ENCODE results near the gene ZNF672. TPM values are rescaled to one million over a fixed set of nuclear protein-coding genes. Genes with fewer than 3 reads are reported as not detected.

ZNF672 gene
- total RNA-seq, 1 experiment from 2014 or later: 29.1 TPM

DNA sequence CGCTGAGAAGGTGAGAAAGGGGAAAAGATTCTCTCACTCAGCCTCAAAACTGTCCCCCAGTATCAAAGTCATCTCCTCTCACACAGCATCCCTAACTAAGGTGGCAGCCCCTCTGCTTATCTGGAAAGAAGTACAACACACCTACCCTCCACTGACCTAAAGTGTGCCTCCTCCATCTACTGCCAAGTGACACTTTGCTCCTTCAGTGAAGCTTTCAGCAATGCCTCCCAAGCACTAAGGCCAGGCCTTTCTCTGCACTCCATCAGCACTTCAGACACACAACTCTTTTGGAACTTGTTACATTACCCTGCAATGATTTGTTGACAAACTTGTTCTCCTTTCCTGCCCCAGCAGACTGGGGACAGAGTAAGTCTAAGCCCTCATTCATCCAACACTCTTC lies 13.7 kb upstream of the ZNF672 start:
- Mint-ChIP-seq H3K4me3 (ENCODE audit: unreplicated experiment) (no peak overlapping the region), H3K36me3 (ENCODE audit: insufficient read depth, unreplicated experiment) (peaks cover 14% of the 10 kb centered on the region), H3K4me1 (ENCODE audit: low read depth, unreplicated experiment) (peaks cover 19% of the 10 kb centered on the region), H3K27me3 (ENCODE audit: insufficient read depth, unreplicated experiment) (no peaks in the 10 kb centered on the region), H3K27ac (ENCODE audit: unreplicated experiment) (no peak overlapping the region), H3K9me3 (ENCODE audit: unreplicated experiment) (no peaks in the 10 kb centered on the region)
- H3K4me3 ChIP-seq (ENCODE audit: low read depth, low read length): no peak overlapping the region
- H3K9me3 ChIP-seq: no peaks in the 10 kb centered on the region
- no TSS peak for BruUV-seq (replicated peaks)
- peak in 1 of 2 experiments; percentile 7 for DNase-seq
- TF ChIP-seq, protein P1, sequence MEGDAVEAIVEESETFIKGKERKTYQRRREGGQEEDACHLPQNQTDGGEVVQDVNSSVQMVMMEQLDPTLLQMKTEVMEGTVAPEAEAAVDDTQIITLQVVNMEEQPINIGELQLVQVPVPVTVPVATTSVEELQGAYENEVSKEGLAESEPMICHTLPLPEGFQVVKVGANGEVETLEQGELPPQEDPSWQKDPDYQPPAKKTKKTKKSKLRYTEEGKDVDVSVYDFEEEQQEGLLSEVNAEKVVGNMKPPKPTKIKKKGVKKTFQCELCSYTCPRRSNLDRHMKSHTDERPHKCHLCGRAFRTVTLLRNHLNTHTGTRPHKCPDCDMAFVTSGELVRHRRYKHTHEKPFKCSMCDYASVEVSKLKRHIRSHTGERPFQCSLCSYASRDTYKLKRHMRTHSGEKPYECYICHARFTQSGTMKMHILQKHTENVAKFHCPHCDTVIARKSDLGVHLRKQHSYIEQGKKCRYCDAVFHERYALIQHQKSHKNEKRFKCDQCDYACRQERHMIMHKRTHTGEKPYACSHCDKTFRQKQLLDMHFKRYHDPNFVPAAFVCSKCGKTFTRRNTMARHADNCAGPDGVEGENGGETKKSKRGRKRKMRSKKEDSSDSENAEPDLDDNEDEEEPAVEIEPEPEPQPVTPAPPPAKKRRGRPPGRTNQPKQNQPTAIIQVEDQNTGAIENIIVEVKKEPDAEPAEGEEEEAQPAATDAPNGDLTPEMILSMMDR (IDR thresholded peaks at IDR 0.05; ENCODE audit: insufficient read depth in 1 of 2, low read depth in 1 of 2, low read length in 1 of 2, severe bottlenecking in 1 of 2, unreplicated experiment in 1 of 2): no peak
- peaks cover 8% of the 10 kb centered on the region for H3K4me1 ChIP-seq
- ChIA-PET CTCF (no interaction called here), POLR2A (no interaction called here)
- intact Hi-C loops (cut with micrococcal nuclease; ENCODE audit: unreplicated experiment): no loop called here
- H3K36me3 ChIP-seq (ENCODE audit: control insufficient read depth, insufficient read depth, low read length): no peaks in the 10 kb centered on the region
- no peaks in the 10 kb centered on the region for H3K27me3 ChIP-seq (replicated peaks; ENCODE audit: control insufficient read depth, insufficient read depth, low read length)

GRCh38 chr1:248824701-248825100 lies 13.3 kb upstream of the ZNF672 start:
- Mint-ChIP-seq H3K36me3 (ENCODE audit: insufficient read depth, unreplicated experiment) (peaks cover 14% of the 10 kb centered on the region), H3K27me3 (ENCODE audit: insufficient read depth, unreplicated experiment) (no peaks in the 10 kb centered on the region), H3K4me1 (ENCODE audit: low read depth, unreplicated experiment) (peaks cover 19% of the 10 kb centered on the region), H3K4me3 (ENCODE audit: unreplicated experiment) (peak overlapping the region; percentile 95), H3K27ac (ENCODE audit: unreplicated experiment) (peak overlapping the region; percentile 99), H3K9me3 (ENCODE audit: unreplicated experiment) (no peaks in the 10 kb centered on the region)
- peaks cover 8% of the 10 kb centered on the region for H3K4me1 ChIP-seq
- DNase-seq: peak in 1 of 2 experiments; percentile 9
- ChIA-PET POLR2A (interaction anchor here (1.8 kb wide), 1 partner anchor 14 kb away, joined by 57 read pairs; the partner anchor contains the start of gene ZNF672), CTCF (interaction anchor here (2.2 kb wide), 1 partner anchor 34 kb away, joined by 15 read pairs; the partner anchor contains the start of gene ZNF692)
- H3K9me3 ChIP-seq: no peaks in the 10 kb centered on the region
- no peaks in the 10 kb centered on the region for H3K36me3 ChIP-seq (ENCODE audit: control insufficient read depth, insufficient read depth, low read length)
- intact Hi-C loops (cut with micrococcal nuclease; ENCODE audit: unreplicated experiment): no loop called here
- TF ChIP-seq, protein P1 (IDR thresholded peaks at IDR 0.05; ENCODE audit: insufficient read depth in 1 of 2, low read depth in 1 of 2, low read length in 1 of 2, severe bottlenecking in 1 of 2, unreplicated experiment in 1 of 2): no peak
- no peaks in the 10 kb centered on the region for H3K27me3 ChIP-seq (replicated peaks; ENCODE audit: control insufficient read depth, insufficient read depth, low read length)
- TSS peak; percentile 36 for BruUV-seq (replicated peaks)
- H3K4me3 ChIP-seq (ENCODE audit: low read depth, low read length): peak overlapping the region; percentile 82

- Mint-ChIP-seq H3K27ac (ENCODE audit: unreplicated experiment) (peak overlapping the region; percentile 99), H3K4me1 (ENCODE audit: low read depth, unreplicated experiment) (peaks cover 19% of the 10 kb centered on the region), H3K36me3 (ENCODE audit: insufficient read depth, unreplicated experiment) (peaks cover 12% of the 10 kb centered on the region), H3K4me3 (ENCODE audit: unreplicated experiment) (peak overlapping the region; percentile 95), H3K27me3 (ENCODE audit: insufficient read depth, unreplicated experiment) (no peaks in the 10 kb centered on the region), H3K9me3 (ENCODE audit: unreplicated experiment) (no peaks in the 10 kb centered on the region)
- POLR2A ChIA-PET: interaction anchor here (0.5 to 1.8 kb wide), 5 partner anchors 13 to 48 kb away, joined by 5 to 57 read pairs (median 9); partner anchors contain the start of genes ZNF672 and ZNF692
- no peaks in the 10 kb centered on the region for H3K9me3 ChIP-seq
- DNase-seq: peak in 1 of 2 experiments; percentile 30
- peak overlapping the region; percentile 82 for H3K4me3 ChIP-seq (ENCODE audit: low read depth, low read length)
- no TSS peak for BruUV-seq (replicated peaks)
- no peaks in the 10 kb centered on the region for H3K36me3 ChIP-seq (ENCODE audit: control insufficient read depth, insufficient read depth, low read length)
- H3K4me1 ChIP-seq: peaks cover 8% of the 10 kb centered on the region
- TF ChIP-seq, protein P1 (IDR thresholded peaks at IDR 0.05; ENCODE audit: insufficient read depth in 1 of 2, low read depth in 1 of 2, low read length in 1 of 2, severe bottlenecking in 1 of 2, unreplicated experiment in 1 of 2): no peak
- intact Hi-C loops (cut with micrococcal nuclease; ENCODE audit: unreplicated experiment): no loop called here
- no peaks in the 10 kb centered on the region for H3K27me3 ChIP-seq (replicated peaks; ENCODE audit: control insufficient read depth, insufficient read depth, low read length)
- CTCF ChIA-PET: interaction anchor here (0.7 to 3.6 kb wide), 4 partner anchors 13 to 48 kb away, joined by 4 to 46 read pairs (median 10); partner anchors contain the start of genes ZNF672 and ZNF692
These were observed 12.9 kb upstream of the ZNF672 start for GRCh38 chr1:248825136-248825535.

Data from Caco-2 (cell line).